ENCODE data around the gene CRKL. TPM values are rescaled to one million over a fixed set of nuclear protein-coding genes. Genes with fewer than 3 reads are reported as not detected.

CRKL gene
- total RNA-seq, 1 experiment from 2014 or later, result 35.4 TPM

- ATAC-seq (no peak), DNase-seq (no peak)
- Histone ChIP-seq H2AFZ (ENCODE audit: low read length) (no peak overlapping the region), H3K9me3 (ENCODE audit: low read length) (no peaks in the 10 kb centered on the region), H3K9me2 (replicated peaks; ENCODE audit: low read length) (no peaks in the 10 kb centered on the region), H4K20me1 (ENCODE audit: low read length) (peaks cover 63% of the 10 kb centered on the region), H3K27me3 (ENCODE audit: low read length) (no peaks in the 10 kb centered on the region), H3K27ac (ENCODE audit: low read length) (no peak overlapping the region), H3K4me2 (ENCODE audit: low read length) (no peak overlapping the region), H3K79me2 (ENCODE audit: low read length) (peaks cover 98% of the 10 kb centered on the region), H3K4me1 (ENCODE audit: insufficient read depth, low read length) (peaks cover 13% of the 10 kb centered on the region; the same call in 1 of the 2 replicates), H3K4me3 (ENCODE audit: low read length) (no peak overlapping the region), H3K36me3 (ENCODE audit: low read depth, low read length) (peaks cover 5% of the 10 kb centered on the region; the same call in 1 of the 2 replicates), H3K9ac (ENCODE audit: low read length) (no peak overlapping the region), H3F3A (ENCODE audit: low read length, unreplicated experiment) (no peaks in the 10 kb centered on the region)
- ChIA-PET CTCF (no interaction called here), POLR2A (ENCODE audit: unreplicated experiment) (no interaction called here)
- TF ChIP-seq CTCF (conservative IDR thresholded peaks at IDR 0.05; ENCODE audit: low read depth, low read length), result no peak
- TF ChIP-seq EZH2 (IDR thresholded peaks at IDR 0.05; ENCODE audit: low read length, unreplicated experiment), result no peak
- TF ChIP-seq EZH2phosphoT487 (IDR thresholded peaks at IDR 0.05; ENCODE audit: borderline replicate concordance, low read length), result no peak
- no TSS peak for BruUV-seq (replicated peaks)
- intact Hi-C loops (cut with micrococcal nuclease), result no loop called here
Measured at GRCh38 chr22:20943104-20943933, 26.1 kb downstream of the CRKL start.

- H3K4me2 ChIP-seq (ENCODE audit: low read length), result no peak overlapping the region
- no TSS peak for BruUV-seq (replicated peaks)
Measured at GRCh38 chr22:20944042-20944441, 26.8 kb downstream of the CRKL start.

More at GRCh38 chr22:20944042-20944441, 26.8 kb downstream of the CRKL start:
- H3K27ac ChIP-seq (ENCODE audit: low read length), result no peak overlapping the region
- ATAC-seq, result no peak
- no peak for DNase-seq
- TF ChIP-seq EZH2 (IDR thresholded peaks at IDR 0.05; ENCODE audit: low read length, unreplicated experiment), result no peak
- no peak for TF ChIP-seq EZH2phosphoT487 (IDR thresholded peaks at IDR 0.05; ENCODE audit: borderline replicate concordance, low read length)
- no peak for TF ChIP-seq CTCF (conservative IDR thresholded peaks at IDR 0.05; ENCODE audit: low read depth, low read length)
- H4K20me1 ChIP-seq (ENCODE audit: low read length), result peaks cover 61% of the 10 kb centered on the region
- no peaks in the 10 kb centered on the region for H3K9me3 ChIP-seq (ENCODE audit: low read length)
- H3K4me1 ChIP-seq (ENCODE audit: insufficient read depth, low read length), result peaks cover 13% of the 10 kb centered on the region; the same call in 1 of the 2 replicates
- H3K9ac ChIP-seq (ENCODE audit: low read length), result no peak overlapping the region
- no peaks in the 10 kb centered on the region for H3F3A ChIP-seq (ENCODE audit: low read length, unreplicated experiment)
- H3K27me3 ChIP-seq (ENCODE audit: low read length), result no peaks in the 10 kb centered on the region
- no peaks in the 10 kb centered on the region for H3K36me3 ChIP-seq (ENCODE audit: low read depth, low read length)
- peaks cover 98% of the 10 kb centered on the region for H3K79me2 ChIP-seq (ENCODE audit: low read length)
- no peaks in the 10 kb centered on the region for H3K9me2 ChIP-seq (replicated peaks; ENCODE audit: low read length)
- H3K4me3 ChIP-seq (ENCODE audit: low read length), result no peak overlapping the region
- intact Hi-C loops (cut with micrococcal nuclease), result no loop called here
- no peak overlapping the region for H2AFZ ChIP-seq (ENCODE audit: low read length)
- ChIA-PET CTCF (no interaction called here), POLR2A (ENCODE audit: unreplicated experiment) (no interaction called here)
